ENCODE data around the gene GRIK4.

The GRIK4 gene

GRCh38 chr11:120555433-120555773 is 43.9 kb downstream of the GRIK4 start:
- H3K4me3 ChIP-seq (ENCODE audit: low read depth, low read length), result no peak overlapping the region
- CTCF ChIA-PET, result no interaction called here
- no peak for DNase-seq (ENCODE audit: low read depth, low spot score)
- no peak for TF ChIP-seq CTCF (IDR thresholded peaks at IDR 0.05; ENCODE audit: insufficient read depth, low read length, missing control alignments)
- POLR2A ChIA-PET, result no interaction called here

- POLR2A ChIA-PET, result no interaction called here
- no peak overlapping the region for H3K4me3 ChIP-seq (ENCODE audit: low read depth, low read length)
- DNase-seq (ENCODE audit: low read depth, low spot score), result no peak
- CTCF ChIA-PET, result no interaction called here
- TF ChIP-seq CTCF (IDR thresholded peaks at IDR 0.05; ENCODE audit: insufficient read depth, low read length, missing control alignments), result no peak
These were observed 45.2 kb downstream of the GRIK4 start for GRCh38 chr11:120556797-120557196.

- no peak for TF ChIP-seq CTCF (IDR thresholded peaks at IDR 0.05; ENCODE audit: insufficient read depth, low read length, missing control alignments)
- POLR2A ChIA-PET, result no interaction called here
- CTCF ChIA-PET, result no interaction called here
These were observed 47.3 kb downstream of the GRIK4 start for GRCh38 chr11:120558744-120559431.

GRCh38 chr11:120561286-120561685 is 49.7 kb downstream of the GRIK4 start:
- H3K4me3 ChIP-seq (ENCODE audit: low read depth, low read length), result no peak overlapping the region
- POLR2A ChIA-PET, result no interaction called here
- DNase-seq (ENCODE audit: low read depth, low spot score), result no peak
- no peak for TF ChIP-seq CTCF (IDR thresholded peaks at IDR 0.05; ENCODE audit: insufficient read depth, low read length, missing control alignments)
- CTCF ChIA-PET, result interaction anchor here (1.4 to 2.1 kb wide), 2 partner anchors 123 to 241 kb away, joined by 3 to 4 read pairs; no protein-coding TSS in a partner anchor

More at GRCh38 chr11:120558744-120559431, 47.3 kb downstream of the GRIK4 start:
- no peak overlapping the region for H3K4me3 ChIP-seq (ENCODE audit: low read depth, low read length)
- DNase-seq (ENCODE audit: low read depth, low spot score), result no peak

GRCh38 chr11:120562806-120563425 is 51.4 kb downstream of the GRIK4 start:
- POLR2A ChIA-PET, result no interaction called here
- TF ChIP-seq CTCF (IDR thresholded peaks at IDR 0.05; ENCODE audit: insufficient read depth, low read length, missing control alignments), result no peak

GRCh38 chr11:120563703-120564572 is 52.4 kb downstream of the GRIK4 start:
- ChIA-PET POLR2A (no interaction called here), CTCF (interaction anchor here (0.8 to 1.5 kb wide), 3 partner anchors 10 to 121 kb away, joined by 3 to 4 read pairs (median 4); no protein-coding TSS in a partner anchor)
- DNase-seq (ENCODE audit: low read depth, low spot score), result no peak
- TF ChIP-seq CTCF (IDR thresholded peaks at IDR 0.05; ENCODE audit: insufficient read depth, low read length, missing control alignments), result no peak
- peak overlapping the region; percentile 41 for H3K4me3 ChIP-seq (ENCODE audit: low read depth, low read length)

More at GRCh38 chr11:120562806-120563425, 51.4 kb downstream of the GRIK4 start:
- CTCF ChIA-PET, result interaction anchor here (0.8 to 2.1 kb wide), 4 partner anchors 50 to 240 kb away, joined by 3 to 4 read pairs (median 4); no protein-coding TSS in a partner anchor
- DNase-seq (ENCODE audit: low read depth, low spot score), result no peak
- no peak overlapping the region for H3K4me3 ChIP-seq (ENCODE audit: low read depth, low read length)

Measured in AG04449 (cell line).